Stimulated activated CD4-positive, alpha-beta T cell treated with anti-CD3 and anti-CD28 coated beads, Interleukin-1b, Interleukin-23, amount 100 ng/mL, for 24 hours (primary cell): ENCODE measurements around the gene GAB2.

Experiments used
- DNase-seq, 4 experiments: peaks; one replicate each; pipeline ENCODE4 v3.0.0-alpha.2; 2020; ENCODE audit warnings: low read depth in 4 of 4, low spot score in 1 of 4

GAB2 gene

GRCh38 chr11:78344676-78345075 is 72.9 kb downstream of the GAB2 start:
- no peak for DNase-seq

DNA sequence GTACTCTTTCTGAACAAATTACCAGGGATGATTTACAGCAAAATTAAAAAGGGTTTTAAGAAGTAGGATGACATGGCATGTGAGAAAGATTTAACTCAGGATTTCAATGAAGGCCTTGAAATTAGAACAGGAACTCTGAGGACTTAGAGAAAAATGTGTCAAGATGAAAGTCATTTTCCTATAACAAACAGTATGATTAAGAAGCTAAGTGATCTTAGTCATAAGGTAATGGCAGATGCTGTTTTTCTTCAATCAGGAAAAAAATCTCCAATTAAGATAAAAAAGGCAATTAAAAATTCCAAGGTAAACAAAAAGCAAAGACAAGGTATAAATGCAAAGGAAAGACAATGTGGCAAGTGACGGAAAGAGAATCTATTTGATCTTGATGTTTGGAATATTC is 73.5 kb downstream of the GAB2 start:
- DNase-seq = no peak

DNA sequence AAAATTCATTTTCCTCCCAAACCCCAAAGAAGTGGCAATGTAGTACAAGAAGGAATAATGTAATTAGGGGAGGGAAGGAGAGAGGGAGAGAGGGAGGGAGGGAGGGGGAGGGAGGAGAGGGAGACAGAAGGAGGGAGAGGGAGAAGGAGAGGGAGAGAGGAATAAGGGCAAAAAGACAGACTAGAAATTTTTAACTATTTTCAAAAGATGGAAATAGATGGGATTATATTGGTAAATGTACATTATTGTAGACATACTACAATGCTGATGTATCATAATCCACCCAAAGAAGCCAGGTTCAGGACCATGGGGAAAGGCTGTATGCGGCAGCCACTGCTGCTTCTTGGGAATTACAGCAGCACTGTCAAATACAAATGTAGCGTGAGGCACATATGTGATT is 74.3 kb downstream of the GAB2 start:
- no peak for DNase-seq

DNA sequence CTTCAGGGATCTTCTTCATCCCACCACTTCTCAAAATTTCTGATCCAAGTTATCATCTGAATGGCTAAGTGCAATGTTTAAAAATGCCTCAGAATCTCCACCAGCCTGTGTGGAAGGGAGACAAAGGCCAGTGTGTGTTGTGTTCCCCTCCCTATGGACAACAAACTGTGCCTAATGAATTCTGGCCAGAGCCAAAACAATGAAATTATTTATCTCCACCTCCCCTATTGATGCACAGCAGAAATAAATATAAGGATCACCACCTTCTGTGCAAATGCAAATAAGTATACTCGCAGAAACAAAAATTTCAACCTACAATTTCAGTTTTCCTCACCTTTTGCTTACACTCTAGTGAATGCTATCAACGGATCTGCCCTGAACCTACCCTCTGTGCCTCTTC is 75.8 kb downstream of the GAB2 start:
- no peak for DNase-seq

DNA sequence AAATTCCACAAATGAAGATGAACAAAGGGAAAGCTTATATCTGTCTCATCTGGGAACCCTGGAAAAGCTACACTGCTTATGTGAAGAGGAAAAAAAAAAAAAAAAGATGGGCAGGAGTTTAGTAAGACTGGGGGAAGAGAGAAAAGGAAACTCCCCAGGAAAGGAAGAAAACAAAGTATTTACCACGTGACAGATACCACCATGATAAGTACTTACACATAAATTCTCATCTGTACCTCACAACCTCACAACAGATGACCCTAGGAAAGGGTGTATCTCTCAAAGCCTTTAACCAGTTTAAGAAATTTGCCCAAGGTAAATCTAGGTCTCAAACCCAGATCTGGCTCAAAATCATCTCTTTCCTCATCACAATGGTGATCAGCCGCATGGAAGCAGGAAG is 77.1 kb downstream of the GAB2 start:
- no peak for DNase-seq

GRCh38 chr11:78339945-78340344 is 77.7 kb downstream of the GAB2 start:
- DNase-seq = no peak

- no peak for DNase-seq
Observed at GRCh38 chr11:78339483-78339882, 78.1 kb downstream of the GAB2 start.

DNA sequence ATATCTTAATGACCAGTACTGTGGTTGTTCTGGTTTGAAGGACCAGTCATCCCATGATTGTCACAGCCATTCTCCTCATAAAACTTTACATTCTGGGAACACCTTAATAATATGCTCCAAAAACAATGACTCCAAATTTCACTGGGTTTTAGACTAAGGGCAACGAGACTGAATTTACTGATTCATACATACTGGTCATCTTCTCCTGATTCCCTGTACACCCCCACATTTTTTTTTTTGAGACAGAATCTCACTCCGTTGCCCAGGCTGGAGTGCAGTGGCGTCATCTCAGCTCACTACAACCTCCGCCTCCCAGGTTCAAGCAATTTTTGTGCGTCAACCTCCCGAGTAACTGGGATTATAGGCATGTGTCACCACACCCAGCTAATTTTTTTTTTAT is 78.9 kb downstream of the GAB2 start:
- no peak for DNase-seq

- DNase-seq = no peak
Observed at GRCh38 chr11:78338138-78338537, 79.5 kb downstream of the GAB2 start.

DNA sequence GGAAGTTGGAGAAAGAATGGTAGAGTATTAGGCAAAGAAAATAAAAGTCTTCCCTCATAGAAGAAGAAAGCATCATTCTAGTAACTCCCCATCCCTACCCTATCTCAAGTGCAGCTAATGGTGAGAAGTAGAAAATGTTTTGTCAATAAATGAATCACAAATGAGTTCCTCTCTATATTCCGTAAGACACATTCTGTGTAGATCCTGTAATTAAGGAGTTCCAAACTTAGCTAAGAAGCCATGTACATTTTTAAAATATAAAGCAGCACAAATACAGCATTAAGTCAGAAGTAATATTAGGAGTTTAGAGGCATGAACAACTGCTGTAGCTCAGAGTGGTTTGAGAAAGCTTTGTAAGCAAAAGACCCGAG is 80.1 kb downstream of the GAB2 start:
- DNase-seq = no peak

- no peak for DNase-seq
Observed at GRCh38 chr11:78336877-78337553, 80.6 kb downstream of the GAB2 start.

DNA sequence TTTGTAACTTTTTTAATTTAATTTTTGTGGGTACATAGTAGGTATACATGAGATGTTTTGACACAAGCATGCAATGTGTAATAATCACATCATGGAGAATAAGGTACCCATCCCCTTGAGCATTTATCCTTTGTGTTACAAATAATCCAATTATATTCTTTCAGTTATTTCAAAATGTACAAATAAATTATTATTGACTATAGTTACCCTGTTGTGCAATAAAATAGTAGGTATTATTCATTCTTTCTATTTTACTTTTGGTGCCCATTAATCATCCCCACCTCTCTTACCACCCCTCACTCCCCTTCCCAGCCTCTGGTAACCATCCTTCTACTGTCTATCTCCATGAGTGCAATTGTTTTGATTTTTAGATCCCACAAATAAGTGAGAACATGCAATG is 83.5 kb downstream of the GAB2 start:
- DNase-seq = no peak

- DNase-seq = no peak
Observed at GRCh38 chr11:78332872-78333271, 84.7 kb downstream of the GAB2 start.

DNA sequence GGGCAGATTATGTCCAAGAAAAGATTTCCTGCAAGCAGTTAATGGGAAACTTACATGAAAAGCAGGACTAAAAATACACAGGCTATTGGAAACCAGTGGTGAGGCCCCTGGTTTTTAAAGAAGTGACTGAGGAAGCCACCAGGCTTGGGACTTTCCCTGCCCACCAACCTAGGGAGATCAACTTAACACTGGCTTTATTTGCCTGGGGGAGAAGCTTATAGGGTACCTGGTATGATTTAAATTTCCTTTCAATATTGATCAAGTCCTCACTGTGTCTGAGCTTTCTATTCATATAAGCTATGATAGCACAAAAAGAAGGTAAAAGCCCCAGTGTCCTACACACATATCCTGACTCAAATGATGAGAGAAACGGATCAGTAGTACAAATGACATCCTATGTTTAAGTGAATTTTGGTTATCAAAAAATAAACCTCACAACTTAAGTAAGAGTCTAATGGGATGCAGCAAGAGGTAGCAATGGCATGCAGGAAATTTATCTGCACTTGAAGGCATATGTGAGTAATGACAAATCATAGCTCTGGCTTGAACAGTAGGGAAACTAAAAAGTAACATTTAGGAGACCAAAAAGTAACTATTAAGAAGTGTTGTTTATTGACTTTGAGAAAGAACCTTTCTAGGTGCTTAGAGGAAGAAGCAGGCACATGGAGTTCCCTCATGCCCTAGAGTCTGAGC is 85.3 kb downstream of the GAB2 start:
- no peak for DNase-seq

GRCh38 chr11:78331711-78332110 is 85.9 kb downstream of the GAB2 start:
- no peak for DNase-seq

DNA sequence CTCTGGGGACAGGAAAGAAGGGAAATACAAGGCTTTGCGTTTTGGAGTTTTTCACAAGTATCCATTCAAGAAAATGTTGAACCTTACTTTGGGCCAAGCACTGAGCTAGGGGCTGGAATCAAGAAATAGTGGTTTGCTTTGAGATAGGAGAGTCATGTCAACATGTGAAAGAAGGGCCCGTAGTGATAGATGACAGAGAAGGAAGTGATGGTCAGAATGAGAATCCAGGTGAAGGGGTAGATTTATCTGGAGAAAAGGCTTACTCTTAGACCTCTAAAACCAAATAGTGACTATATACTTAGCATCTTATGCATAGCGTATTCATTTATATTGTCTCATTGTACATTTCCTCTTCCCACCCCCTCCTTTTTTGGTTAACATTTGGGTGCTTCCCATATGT is 87.3 kb downstream of the GAB2 start:
- DNase-seq = no peak

GRCh38 chr11:78327945-78328344 is 89.7 kb downstream of the GAB2 start:
- no peak for DNase-seq

- no peak for DNase-seq
Observed at GRCh38 chr11:78325274-78325781, 92.3 kb downstream of the GAB2 start.

GRCh38 chr11:78323363-78323762 is 94.3 kb downstream of the GAB2 start:
- DNase-seq = no peak

DNA sequence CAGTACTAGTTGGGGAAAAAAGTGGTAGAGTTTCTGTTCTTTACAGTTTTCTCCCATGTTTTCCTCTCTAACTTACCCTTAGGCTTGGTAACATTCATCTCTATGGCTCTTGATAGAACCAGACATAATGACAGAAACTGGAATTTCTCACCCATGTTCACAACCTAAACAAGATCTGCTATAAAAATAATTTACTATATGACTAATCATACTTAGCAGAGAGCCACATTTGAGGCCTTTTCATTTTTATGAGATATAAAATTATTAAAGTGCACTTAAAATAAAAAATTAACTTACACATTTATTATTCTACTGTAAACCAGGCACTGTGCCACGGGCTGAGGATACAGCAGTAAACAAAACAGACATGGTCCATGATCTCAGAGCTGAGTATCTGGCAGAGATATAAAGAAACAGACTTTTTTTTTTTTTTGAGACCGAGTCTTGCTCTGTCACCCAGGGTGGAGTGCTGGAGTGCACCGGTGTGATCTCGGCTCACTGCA is 98.1 kb downstream of the GAB2 start:
- no peak for DNase-seq

GRCh38 chr11:78318321-78319114 is 99.1 kb downstream of the GAB2 start:
- no peak for DNase-seq

DNA sequence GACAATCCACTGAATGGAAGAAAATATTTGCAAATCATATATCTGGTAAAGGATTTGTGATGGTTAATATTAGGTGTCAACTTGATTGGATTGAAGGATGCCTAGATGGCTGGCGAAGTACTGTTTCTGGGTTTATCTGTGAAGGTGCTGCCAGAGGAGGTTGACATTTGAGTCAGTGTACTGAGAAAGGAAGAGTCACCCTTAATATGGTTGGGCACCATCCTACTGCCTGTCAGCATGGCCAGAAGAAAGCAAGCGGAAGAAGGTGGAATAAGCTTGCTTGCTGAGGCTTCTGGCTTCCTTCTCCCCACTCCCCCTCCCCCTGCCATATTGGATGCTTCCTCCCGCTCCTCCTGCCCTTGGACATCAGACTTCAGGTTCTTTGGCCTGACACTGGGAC is 101.9 kb downstream of the GAB2 start:
- no peak for DNase-seq
